Activated T-helper 2 cell treated with anti-CD3 and anti-CD28 coated beads, Interferon-gamma antibody, Interleukin-2, Interleukin-4, amounts not matched to agents 10 μg/mL and 5 μg/mL and 100 μg/mL, durations not matched to agents 14 hours and 24 hours and 36 hours (primary cell): Measurements from ENCODE around the gene SLIT3. TPM values are rescaled to one million over a fixed set of nuclear protein-coding genes. Genes with fewer than 3 reads are reported as not detected.
A peak's percentile ranks its signal among the peaks of the same experiment; 100 is the strongest.

Experiments
- DNase-seq: peaks from one replicate; pipeline ENCODE4 v3.0.0; 2021; ENCODE audit warnings: low spot score
- H3K27ac Mint-ChIP-seq: one replicate; pipeline ENCODE4 v1.8.0; 2021; ENCODE audit warnings: mixed read lengths
- H3K27me3 Mint-ChIP-seq: one replicate; pipeline ENCODE4 v1.8.0; 2021; ENCODE audit warnings: low read depth, mixed read lengths
- H3K36me3 Mint-ChIP-seq: one replicate; pipeline ENCODE4 v1.8.0; 2021; ENCODE audit warnings: low read depth, mixed read lengths
- H3K4me1 Mint-ChIP-seq: one replicate; pipeline ENCODE4 v1.8.0; 2021; ENCODE audit warnings: low read depth, mixed read lengths
- H3K4me3 Mint-ChIP-seq: one replicate; pipeline ENCODE4 v1.8.0; 2021; ENCODE audit warnings: low read depth, mild to moderate bottlenecking, moderate library complexity, mixed read lengths
- H3K9me3 Mint-ChIP-seq: one replicate; pipeline ENCODE4 v1.8.0; 2021; ENCODE audit warnings: mixed read lengths
- intact Hi-C: fragments of 100-400 bp; cut with micrococcal nuclease; formaldehyde crosslinking; loops from one replicate; pipeline ENCODE4 v1.15.1; 2023
- total RNA-seq: library from RNA; stranded (reverse); gene quantifications from 2 replicates; pipeline ENCODE4 v1.2.3, GENCODE V29; 2022

Gene SLIT3
- total RNA-seq, 1 donor from 2014 or later = 9.5 TPM

DNA sequence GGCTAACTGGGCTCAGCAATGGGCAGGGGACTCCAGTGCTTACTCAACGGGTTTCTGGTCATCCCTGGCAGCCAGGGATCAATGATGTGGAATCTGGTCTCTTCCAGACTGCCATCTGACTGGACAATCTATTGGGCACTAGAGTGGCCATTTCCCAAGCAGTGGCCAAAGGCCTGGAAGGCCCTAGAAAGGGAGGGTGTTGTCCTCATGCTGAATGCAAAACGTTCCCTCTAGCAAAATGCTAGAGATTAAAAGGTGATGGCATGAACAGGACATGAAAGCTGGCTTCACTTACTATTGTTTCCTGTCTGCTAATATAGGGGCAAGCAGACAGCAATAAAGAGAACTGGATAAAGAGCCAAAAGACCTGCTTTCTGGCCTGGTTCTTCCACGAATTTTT, 467.6 kb downstream of the SLIT3 start:
- Mint-ChIP-seq H3K27me3 (no peaks in the 10 kb centered on the region), H3K4me1 (peaks cover 35% of the 10 kb centered on the region), H3K27ac (peak overlapping the region; percentile 58), H3K4me3 (no peak overlapping the region), H3K36me3 (peaks cover 14% of the 10 kb centered on the region), H3K9me3 (no peaks in the 10 kb centered on the region)
- DNase-seq = no peak
- intact Hi-C loops = no loop called here

DNA sequence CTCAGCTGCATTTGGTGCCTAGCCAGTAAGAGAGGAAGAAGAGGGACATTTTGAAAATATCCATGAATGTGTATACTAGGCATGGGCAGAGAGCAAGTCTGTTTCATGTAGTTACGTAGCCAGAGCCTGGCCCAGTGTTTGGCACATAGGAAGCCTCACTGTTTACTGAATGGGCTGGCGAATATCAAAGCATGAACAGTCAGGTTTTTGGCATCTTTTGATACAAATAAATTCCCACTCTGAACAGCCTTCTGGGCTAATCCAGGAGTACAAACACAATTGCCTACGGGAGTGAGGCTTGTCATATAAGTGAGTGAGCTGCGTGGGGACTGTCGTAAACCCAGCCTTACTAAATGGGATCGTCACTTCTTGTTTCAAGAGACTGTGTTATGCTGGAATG, 468.6 kb downstream of the SLIT3 start:
- H3K4me3 Mint-ChIP-seq = no peak overlapping the region
- no peaks in the 10 kb centered on the region for H3K9me3 Mint-ChIP-seq
- no peak for DNase-seq
- H3K36me3 Mint-ChIP-seq = peaks cover 12% of the 10 kb centered on the region
- H3K4me1 Mint-ChIP-seq = peaks cover 26% of the 10 kb centered on the region
- intact Hi-C loops = no loop called here
- no peak overlapping the region for H3K27ac Mint-ChIP-seq
- H3K27me3 Mint-ChIP-seq = no peaks in the 10 kb centered on the region

DNA sequence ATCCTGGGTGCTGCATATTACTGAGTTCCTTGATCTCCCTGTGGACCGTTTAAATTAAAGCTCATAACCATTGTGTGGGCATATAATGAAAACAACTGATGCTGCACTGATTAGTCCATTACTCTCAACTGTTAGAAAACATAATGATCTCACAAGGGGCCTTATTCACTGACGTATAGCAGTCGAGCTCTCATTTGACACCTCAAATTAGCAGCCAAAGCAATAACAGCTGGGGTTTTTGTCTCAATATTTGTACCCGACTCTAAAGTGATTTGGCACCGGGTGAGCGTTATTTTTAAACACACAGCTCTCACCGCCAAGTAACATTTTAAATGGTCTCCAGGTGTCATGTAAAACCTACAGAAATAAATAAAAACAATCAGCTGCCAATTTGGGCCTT, 469.6 kb downstream of the SLIT3 start:
- Mint-ChIP-seq H3K4me1 (peaks cover 18% of the 10 kb centered on the region), H3K9me3 (no peaks in the 10 kb centered on the region), H3K4me3 (no peak overlapping the region), H3K36me3 (peaks cover 10% of the 10 kb centered on the region), H3K27ac (peak overlapping the region; percentile 38), H3K27me3 (no peaks in the 10 kb centered on the region)
- no peak for DNase-seq
- intact Hi-C loops = no loop called here

GRCh38 chr5:168830833-168831232, 470.1 kb downstream of the SLIT3 start:
- intact Hi-C loops = no loop called here
- no peak for DNase-seq
- Mint-ChIP-seq H3K27ac (peak overlapping the region; percentile 38), H3K27me3 (no peaks in the 10 kb centered on the region), H3K4me3 (no peak overlapping the region), H3K9me3 (no peaks in the 10 kb centered on the region), H3K36me3 (peaks cover 4% of the 10 kb centered on the region), H3K4me1 (peaks cover 12% of the 10 kb centered on the region)

- Mint-ChIP-seq H3K36me3 (peaks cover 4% of the 10 kb centered on the region), H3K9me3 (no peaks in the 10 kb centered on the region), H3K4me3 (no peak overlapping the region), H3K27me3 (no peaks in the 10 kb centered on the region), H3K27ac (no peak overlapping the region), H3K4me1 (peaks cover 10% of the 10 kb centered on the region)
- intact Hi-C loops = no loop called here
- DNase-seq = no peak
Observed at GRCh38 chr5:168829922-168830417, 471.0 kb downstream of the SLIT3 start.

DNA sequence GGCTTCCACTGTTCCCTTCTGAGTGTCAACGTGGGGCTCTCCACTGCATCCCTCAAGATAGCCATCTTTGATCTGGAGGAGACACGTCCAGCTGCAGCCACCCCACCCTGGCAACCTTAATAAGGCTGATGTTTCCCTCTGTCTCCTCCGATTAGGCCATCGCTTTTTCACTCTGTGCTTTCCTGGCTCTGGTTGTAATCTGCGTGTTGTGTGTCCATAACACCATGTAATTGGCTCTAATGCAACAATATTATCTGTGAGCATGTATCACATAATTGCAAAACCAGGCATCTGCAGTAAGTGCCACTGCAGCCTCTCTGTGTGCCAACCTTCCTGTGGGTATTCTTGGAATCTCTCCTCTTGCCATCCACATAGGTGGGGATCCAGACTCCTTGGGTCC, 471.9 kb downstream of the SLIT3 start:
- intact Hi-C loops = no loop called here
- H3K36me3 Mint-ChIP-seq = peaks cover 3% of the 10 kb centered on the region
- peaks cover 13% of the 10 kb centered on the region for H3K4me1 Mint-ChIP-seq
- DNase-seq = no peak
- H3K9me3 Mint-ChIP-seq = no peaks in the 10 kb centered on the region
- no peaks in the 10 kb centered on the region for H3K27me3 Mint-ChIP-seq
- no peak overlapping the region for H3K4me3 Mint-ChIP-seq
- no peak overlapping the region for H3K27ac Mint-ChIP-seq

DNA sequence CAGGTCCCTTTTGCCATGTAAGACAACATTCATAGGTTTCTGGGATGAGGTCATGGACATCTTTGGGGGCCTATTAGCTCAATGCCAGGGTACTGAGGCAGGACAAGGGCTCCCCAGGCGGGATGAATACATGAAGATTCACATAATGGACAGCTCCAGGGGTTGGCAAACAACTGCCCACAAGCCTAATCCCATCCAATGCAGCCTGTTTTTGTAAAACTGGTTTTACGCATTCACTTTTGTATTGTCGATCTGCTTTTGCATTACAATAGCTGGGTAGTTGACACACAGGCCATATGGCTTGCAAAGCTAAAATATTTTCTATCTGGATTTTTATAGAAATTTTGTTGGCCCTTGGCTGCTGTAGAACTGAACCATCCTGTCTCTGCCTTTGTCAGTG, 473.3 kb downstream of the SLIT3 start:
- no peaks in the 10 kb centered on the region for H3K27me3 Mint-ChIP-seq
- peaks cover 5% of the 10 kb centered on the region for H3K36me3 Mint-ChIP-seq
- peaks cover 11% of the 10 kb centered on the region for H3K4me1 Mint-ChIP-seq
- intact Hi-C loops = no loop called here
- H3K4me3 Mint-ChIP-seq = no peak overlapping the region
- DNase-seq = no peak
- H3K27ac Mint-ChIP-seq = peak overlapping the region; percentile 60
- no peaks in the 10 kb centered on the region for H3K9me3 Mint-ChIP-seq

- H3K27ac Mint-ChIP-seq = no peak overlapping the region
- no peaks in the 10 kb centered on the region for H3K9me3 Mint-ChIP-seq
- H3K27me3 Mint-ChIP-seq = no peaks in the 10 kb centered on the region
- no peak overlapping the region for H3K4me3 Mint-ChIP-seq
- intact Hi-C loops = no loop called here
- H3K4me1 Mint-ChIP-seq = peaks cover 20% of the 10 kb centered on the region
- no peak for DNase-seq
- H3K36me3 Mint-ChIP-seq = peaks cover 5% of the 10 kb centered on the region
Observed at GRCh38 chr5:168826246-168826725, 474.7 kb downstream of the SLIT3 start.

GRCh38 chr5:168822745-168823281, 478.1 kb downstream of the SLIT3 start:
- intact Hi-C loops = loop anchor here (1.0 to 2.0 kb wide), 5 partner anchors 13 to 142 kb away; no protein-coding TSS in a partner anchor
- no peak for DNase-seq

DNA sequence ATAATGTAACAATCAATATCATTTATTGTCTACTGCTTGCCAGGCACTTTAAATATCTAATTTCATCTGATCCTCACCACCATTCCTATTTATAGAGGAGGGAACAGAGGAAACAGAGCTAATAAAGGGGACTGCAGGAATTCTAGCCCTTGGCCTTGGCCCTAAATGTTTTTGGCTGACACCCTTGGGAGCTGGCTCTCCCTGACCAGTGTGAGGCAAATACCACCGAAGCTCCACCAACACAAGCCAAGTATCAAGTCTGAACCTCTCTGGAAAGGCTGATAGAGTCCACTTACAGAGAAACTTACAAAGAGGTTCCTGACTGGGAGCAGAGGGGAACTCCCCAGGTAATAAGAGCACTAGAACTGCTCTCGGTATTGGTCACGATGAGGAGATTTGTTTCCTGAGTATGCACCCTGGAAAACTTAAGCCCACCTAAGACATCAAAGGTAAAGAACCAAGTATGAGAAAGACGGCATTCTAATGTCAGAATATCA, 478.6 kb downstream of the SLIT3 start:
- peaks cover 9% of the 10 kb centered on the region for H3K36me3 Mint-ChIP-seq
- H3K4me3 Mint-ChIP-seq = no peak overlapping the region
- intact Hi-C loops = loop anchor here (1.0 to 2.0 kb wide), 4 partner anchors 20 to 141 kb away; no protein-coding TSS in a partner anchor
- H3K9me3 Mint-ChIP-seq = no peaks in the 10 kb centered on the region
- H3K27ac Mint-ChIP-seq = peak overlapping the region; percentile 94
- no peaks in the 10 kb centered on the region for H3K27me3 Mint-ChIP-seq
- H3K4me1 Mint-ChIP-seq = peaks cover 34% of the 10 kb centered on the region
- no peak for DNase-seq

More at GRCh38 chr5:168822745-168823281, 478.1 kb downstream of the SLIT3 start:
- peaks cover 33% of the 10 kb centered on the region for H3K4me1 Mint-ChIP-seq
- peaks cover 9% of the 10 kb centered on the region for H3K36me3 Mint-ChIP-seq
- no peaks in the 10 kb centered on the region for H3K27me3 Mint-ChIP-seq
- peak overlapping the region; percentile 94 for H3K27ac Mint-ChIP-seq
- H3K4me3 Mint-ChIP-seq = peak overlapping the region; percentile 65
- H3K9me3 Mint-ChIP-seq = no peaks in the 10 kb centered on the region

- peaks cover 9% of the 10 kb centered on the region for H3K36me3 Mint-ChIP-seq
- intact Hi-C loops = no loop called here
- H3K4me3 Mint-ChIP-seq = no peak overlapping the region
- H3K4me1 Mint-ChIP-seq = peaks cover 34% of the 10 kb centered on the region
- DNase-seq = no peak
- H3K9me3 Mint-ChIP-seq = no peaks in the 10 kb centered on the region
- H3K27ac Mint-ChIP-seq = peak overlapping the region; percentile 67
- no peaks in the 10 kb centered on the region for H3K27me3 Mint-ChIP-seq
Observed at GRCh38 chr5:168820874-168821273, 480.1 kb downstream of the SLIT3 start.

DNA sequence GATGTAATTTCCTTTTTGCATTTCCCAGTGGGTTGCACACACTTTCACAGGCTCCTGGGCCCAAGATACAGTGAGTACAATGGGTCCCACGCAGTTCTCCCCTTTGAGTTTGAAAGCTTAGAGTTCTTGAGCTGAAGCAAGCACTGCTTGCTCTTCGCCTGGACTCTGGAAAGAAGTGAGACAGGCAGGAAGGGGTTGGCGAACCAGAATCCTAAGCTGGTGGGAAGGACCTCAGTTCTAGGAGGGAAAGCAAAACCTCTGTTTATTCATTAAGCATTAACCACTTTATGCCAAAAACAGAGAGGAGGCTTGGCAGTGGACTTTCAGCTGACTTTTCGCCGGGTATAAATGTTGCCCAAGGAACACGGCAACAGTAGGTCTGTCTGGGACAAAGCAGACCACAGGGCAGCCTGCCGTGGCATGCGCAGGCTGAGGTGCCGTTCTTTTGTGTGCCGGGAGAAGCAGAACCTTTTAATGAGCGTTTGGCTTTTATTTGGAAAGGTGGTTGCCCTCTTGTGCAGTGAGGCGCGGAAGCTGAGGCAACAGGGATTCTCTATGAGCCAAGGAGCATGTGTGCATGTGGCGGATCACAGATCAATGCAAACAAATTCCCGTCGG, 481.8 kb downstream of the SLIT3 start:
- Mint-ChIP-seq H3K4me3 (no peak overlapping the region), H3K27ac (peak overlapping the region; percentile 48), H3K27me3 (no peaks in the 10 kb centered on the region), H3K36me3 (peaks cover 20% of the 10 kb centered on the region), H3K4me1 (peaks cover 37% of the 10 kb centered on the region), H3K9me3 (no peaks in the 10 kb centered on the region)
- intact Hi-C loops = no loop called here
- no peak for DNase-seq

DNA sequence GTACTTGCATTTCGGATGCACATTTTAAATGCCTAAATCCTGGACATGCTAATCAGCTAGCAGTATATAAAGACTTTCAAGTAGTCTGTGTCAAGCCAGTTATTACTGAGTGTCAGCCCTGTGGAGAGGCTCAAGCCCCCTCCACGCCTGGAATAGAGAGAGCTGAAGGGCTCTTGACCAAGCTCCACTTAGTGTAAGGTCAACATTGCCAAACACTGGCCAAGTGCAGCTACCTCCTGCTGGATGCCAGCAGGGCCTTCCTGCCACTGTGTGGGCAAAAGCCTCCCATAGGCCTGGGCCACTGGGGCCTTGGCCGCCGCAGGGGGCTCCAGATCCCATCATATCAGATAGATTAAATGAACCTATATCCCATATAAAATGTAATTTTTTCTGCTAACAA, 482.4 kb downstream of the SLIT3 start:
- H3K9me3 Mint-ChIP-seq = no peaks in the 10 kb centered on the region
- intact Hi-C loops = no loop called here
- peaks cover 20% of the 10 kb centered on the region for H3K36me3 Mint-ChIP-seq
- H3K27me3 Mint-ChIP-seq = no peaks in the 10 kb centered on the region
- no peak for DNase-seq
- no peak overlapping the region for H3K27ac Mint-ChIP-seq
- no peak overlapping the region for H3K4me3 Mint-ChIP-seq
- H3K4me1 Mint-ChIP-seq = peaks cover 38% of the 10 kb centered on the region
